ENCODE measurements around the gene MARCOL. TPM values are rescaled to one million over a fixed set of nuclear protein-coding genes. Genes with fewer than 3 reads are reported as not detected.
"Not testable (repeated sequence)": the region's sequence is repeated elsewhere in the genome, so short reads cannot be mapped to it uniquely, and the experiment has no call there.

MARCOL gene
- total RNA-seq, 1 experiment from 2014 or later = 3.8 TPM

DNA sequence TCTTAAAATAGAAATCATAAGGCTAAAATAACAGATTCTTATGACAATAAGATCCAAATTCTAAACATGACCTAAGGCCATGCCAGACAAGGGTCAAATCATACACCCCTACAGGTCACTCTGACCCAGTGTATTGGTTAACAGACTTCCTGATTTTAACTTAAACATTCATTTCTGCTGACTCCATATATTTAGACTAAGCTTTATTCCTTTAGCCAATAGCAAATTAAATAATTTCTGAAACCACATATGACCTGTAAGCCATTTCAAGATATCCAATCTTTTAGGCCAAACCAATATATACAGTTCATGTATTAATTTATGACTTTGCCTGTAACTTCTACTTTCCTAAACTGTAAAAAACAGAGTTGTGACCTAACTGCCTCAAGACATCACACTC, 22.9 kb downstream of the MARCOL start:
- DNase-seq (ENCODE audit: extremely low read depth, low read depth) = no peak

DNA sequence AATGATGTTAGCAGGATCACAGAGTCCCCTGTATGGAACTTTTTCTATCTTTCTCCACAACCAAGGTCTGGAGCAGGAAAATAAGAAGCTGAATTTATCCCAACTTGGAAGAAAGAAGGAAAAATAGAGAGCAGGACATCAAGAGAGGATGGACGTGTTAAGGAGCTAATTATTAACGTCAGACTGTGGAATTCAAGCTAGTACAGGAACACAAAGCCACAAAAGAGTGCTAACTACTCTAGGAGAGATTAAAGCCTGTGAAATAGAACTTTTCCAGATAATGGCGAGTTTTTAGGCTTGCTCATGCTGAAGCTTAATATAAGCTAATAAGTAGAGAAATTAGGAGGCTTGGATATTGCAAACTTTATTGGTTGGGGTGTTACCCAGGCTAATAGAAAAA, 29.6 kb downstream of the MARCOL start:
- no peak for DNase-seq (ENCODE audit: extremely low read depth, low read depth)

DNA sequence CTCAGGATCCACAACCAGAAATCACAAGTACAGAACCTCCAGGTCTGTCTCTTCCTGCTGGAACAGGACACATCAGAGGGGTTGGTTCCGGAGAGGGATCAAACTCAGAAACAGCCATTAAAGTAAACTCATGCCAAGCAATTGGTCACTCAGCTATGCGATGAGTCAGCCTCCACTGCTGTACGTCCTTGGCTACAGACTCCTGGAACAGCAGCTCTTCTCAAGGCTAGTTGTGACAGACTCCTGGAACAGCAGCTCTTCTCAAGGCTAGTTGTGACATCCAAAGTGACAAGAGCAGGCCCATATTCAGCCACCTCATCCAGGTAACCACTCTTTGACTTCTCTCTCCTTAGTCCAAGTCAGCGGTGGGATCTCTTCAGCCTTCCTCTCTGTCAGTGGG, 30.2 kb downstream of the MARCOL start, which contains the start of gene SPINK13:
SPINK13 (plus strand) TSS at position 229 of the 400 bp plus-strand sequence. CDS start 1,279 bp downstream, outside the sequence.
- peak; percentile 21 for DNase-seq (ENCODE audit: extremely low read depth, low read depth)

DNA sequence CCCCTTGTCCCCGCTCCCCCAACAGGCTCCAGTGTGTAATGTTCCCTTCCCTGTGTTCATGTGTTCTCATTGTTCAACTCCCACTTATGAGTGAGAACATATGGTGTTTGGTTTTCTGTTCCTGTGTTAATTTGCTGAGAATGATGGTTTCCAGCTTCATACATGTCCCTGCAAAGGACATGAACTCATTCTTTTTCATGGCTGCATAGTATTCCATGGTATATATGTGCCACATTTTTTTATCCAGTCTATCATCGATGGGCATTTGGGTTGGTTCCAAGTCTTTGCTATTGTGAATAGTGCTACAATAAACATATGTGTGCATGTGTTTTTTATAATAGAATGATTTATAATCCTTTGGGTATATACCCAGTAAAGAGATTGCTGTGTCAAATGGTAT, 36.8 kb downstream of the MARCOL start:
- DNase-seq (ENCODE audit: extremely low read depth, low read depth) = not testable (repeated sequence)

DNA sequence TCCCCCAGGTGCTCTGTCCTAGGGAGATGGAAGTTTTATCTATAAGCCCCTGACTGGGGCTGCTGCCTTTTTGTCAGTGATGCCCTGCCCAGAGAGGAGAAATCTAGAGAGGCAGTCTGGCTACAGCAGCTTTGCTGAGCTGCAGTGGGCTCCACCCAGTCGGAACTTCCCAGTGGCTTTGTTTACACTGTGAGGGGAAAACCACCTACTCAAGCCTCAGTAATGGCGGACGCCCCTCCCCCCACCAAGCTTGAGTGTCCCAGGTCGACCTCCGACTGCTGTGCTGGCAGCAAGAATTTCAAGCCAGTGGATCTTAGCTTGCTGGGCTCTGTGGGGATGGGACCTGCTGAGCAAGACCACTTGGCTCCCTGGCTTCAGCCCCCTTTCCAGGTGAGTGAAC, 42.6 kb downstream of the MARCOL start:
- not testable (repeated sequence) for DNase-seq (ENCODE audit: extremely low read depth, low read depth)

DNA sequence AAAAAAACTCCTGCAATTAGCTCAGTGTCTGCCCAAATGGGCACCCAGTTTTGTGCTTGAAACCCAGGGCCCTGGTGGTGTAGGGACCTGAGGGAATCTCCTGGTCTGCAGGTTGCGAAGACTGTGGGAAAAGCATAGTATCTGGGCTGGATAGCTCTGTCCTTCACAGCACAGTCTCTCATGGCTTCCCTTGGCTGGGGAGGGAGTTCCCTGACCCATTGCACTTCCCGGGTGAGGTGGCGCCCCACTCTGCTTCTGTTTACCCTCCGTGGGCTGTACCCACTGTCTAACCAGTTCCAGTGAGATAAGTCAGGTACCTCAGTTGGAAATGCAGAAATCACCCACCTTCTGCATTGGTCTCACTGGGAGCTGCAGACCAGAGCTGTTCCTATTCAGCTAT, 43.0 kb downstream of the MARCOL start:
- DNase-seq (ENCODE audit: extremely low read depth, low read depth) = not testable (repeated sequence)

DNA sequence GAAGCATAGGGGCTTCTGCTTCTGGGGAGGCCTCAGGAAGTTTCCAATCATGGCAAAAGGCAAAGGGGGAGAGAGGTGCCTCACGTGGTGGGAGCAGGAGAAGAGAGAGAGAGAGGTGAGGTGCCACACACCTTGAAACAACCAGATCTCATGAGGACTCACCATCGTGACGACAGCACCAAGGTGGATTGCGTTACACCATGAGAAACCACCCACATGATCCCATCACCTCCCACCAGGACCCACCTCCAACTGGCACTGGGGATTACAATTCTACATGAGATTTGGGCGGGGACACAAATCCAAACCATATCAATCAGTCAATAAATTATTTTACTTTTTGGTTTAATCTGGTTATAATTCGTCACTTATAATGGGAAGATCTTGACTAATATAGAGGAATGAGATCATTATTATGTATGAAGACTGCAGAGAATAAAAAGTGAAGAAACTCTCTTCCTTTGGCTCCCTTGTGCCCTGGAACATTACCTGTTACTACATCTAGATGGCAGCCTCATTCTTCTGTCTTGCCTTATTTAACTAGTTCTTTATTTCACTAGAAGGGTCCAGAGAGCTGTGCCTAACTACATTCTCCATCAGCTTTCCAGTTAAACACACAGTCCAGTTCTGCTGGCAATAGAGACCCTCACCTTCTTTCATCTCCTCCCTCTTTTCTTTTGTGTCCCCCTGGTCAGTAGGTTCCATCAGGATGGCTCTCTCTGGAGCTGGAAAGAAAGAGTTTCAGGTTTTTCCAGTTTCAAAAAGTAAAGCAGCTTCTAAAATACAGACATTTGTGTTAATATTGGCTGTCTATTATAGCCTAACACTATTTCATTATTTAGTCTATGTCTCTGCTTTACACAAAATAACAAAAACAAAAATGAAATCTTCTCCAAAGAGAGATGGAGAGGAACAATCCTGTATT, 52.2 kb downstream of the MARCOL start:
- DNase-seq (ENCODE audit: extremely low read depth, low read depth) = peak; percentile 43

Small RNA genes within 50 kb of the gene (small RNA-seq; reads per million reads assigned to genes)
- gene HMGN1P16 = 0 reads per million in 2 experiments

Other genes with a start within 250 kb of the MARCOL start
- gene SPINK5, start 174.5 kb upstream of the MARCOL start, total RNA-seq (2014; rRNA removed; shearing (Covaris generic)) = not detected in 2 replicates
- not detected in 2 replicates for gene SPINK14, start 70.0 kb upstream of the MARCOL start, total RNA-seq (2014; rRNA removed; shearing (Covaris generic))
- 0.52 and 0.59 TPM in 2 replicates for gene SPINK6, start 35.5 kb upstream of the MARCOL start, total RNA-seq (2014; rRNA removed; shearing (Covaris generic))
- 1.3 and 2.8 TPM in 2 replicates for gene SPINK13, start 30.3 kb downstream of the MARCOL start, total RNA-seq (2014; rRNA removed; shearing (Covaris generic))
- gene SPINK7, start 73.9 kb downstream of the MARCOL start, total RNA-seq (2014; rRNA removed; shearing (Covaris generic)) = not detected in 2 replicates
- not detected in 2 replicates for gene SPINK9, start 97.0 kb downstream of the MARCOL start, total RNA-seq (2014; rRNA removed; shearing (Covaris generic))
- gene FBXO38, start 145.4 kb downstream of the MARCOL start, total RNA-seq (2014; rRNA removed; shearing (Covaris generic)) = 30.5 and 49.0 TPM in 2 replicates